GM11168 (cell line): ENCODE measurements around the gene SORBS1.
"Not testable (repeated sequence)": the region's sequence is repeated elsewhere in the genome, so short reads cannot be mapped to it uniquely, and the experiment has no call there.

Experiments
- in situ Hi-C: fragments of 300-500 bp; cut with MboI; formaldehyde crosslinking; loops from one replicate; pipeline ENCODE4 v1.12.0; 2022; ENCODE audit warnings: low sequenced_read_pairs; ENCODE audit not compliant: unreplicated experiment

SORBS1 gene

GRCh38 chr10:95469676-95470075 lies 91.5 kb downstream of the SORBS1 start:
- in situ Hi-C loops, result no loop called here

- in situ Hi-C loops, result no loop called here
Observed at GRCh38 chr10:95469251-95469650, 91.9 kb downstream of the SORBS1 start.

- in situ Hi-C loops, result not testable (repeated sequence)
Observed at GRCh38 chr10:95467642-95468041, 93.5 kb downstream of the SORBS1 start.

- in situ Hi-C loops, result no loop called here
Observed at GRCh38 chr10:95467162-95467599, 94.0 kb downstream of the SORBS1 start.

GRCh38 chr10:95466436-95466835 lies 94.7 kb downstream of the SORBS1 start:
- in situ Hi-C loops, result no loop called here

DNA sequence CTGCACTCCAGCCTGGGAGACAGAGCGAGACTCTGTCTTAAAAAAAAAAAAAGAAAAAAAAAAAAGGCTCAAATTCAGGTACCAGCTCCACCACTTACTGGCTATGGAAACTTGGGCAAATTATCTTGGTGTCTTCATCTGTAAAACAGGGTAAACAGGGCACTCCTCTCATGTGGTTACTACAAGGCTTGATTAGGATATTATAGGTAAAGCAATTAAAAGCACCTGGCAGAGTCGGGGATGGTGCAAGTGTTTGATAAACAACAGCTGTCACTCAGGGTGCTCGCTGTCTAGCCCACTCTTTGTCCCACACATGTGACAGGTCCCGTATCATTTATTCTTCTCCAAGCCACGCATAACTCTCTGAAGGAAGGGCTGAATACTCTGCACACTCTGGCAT lies 96.9 kb downstream of the SORBS1 start:
- in situ Hi-C loops, result no loop called here

DNA sequence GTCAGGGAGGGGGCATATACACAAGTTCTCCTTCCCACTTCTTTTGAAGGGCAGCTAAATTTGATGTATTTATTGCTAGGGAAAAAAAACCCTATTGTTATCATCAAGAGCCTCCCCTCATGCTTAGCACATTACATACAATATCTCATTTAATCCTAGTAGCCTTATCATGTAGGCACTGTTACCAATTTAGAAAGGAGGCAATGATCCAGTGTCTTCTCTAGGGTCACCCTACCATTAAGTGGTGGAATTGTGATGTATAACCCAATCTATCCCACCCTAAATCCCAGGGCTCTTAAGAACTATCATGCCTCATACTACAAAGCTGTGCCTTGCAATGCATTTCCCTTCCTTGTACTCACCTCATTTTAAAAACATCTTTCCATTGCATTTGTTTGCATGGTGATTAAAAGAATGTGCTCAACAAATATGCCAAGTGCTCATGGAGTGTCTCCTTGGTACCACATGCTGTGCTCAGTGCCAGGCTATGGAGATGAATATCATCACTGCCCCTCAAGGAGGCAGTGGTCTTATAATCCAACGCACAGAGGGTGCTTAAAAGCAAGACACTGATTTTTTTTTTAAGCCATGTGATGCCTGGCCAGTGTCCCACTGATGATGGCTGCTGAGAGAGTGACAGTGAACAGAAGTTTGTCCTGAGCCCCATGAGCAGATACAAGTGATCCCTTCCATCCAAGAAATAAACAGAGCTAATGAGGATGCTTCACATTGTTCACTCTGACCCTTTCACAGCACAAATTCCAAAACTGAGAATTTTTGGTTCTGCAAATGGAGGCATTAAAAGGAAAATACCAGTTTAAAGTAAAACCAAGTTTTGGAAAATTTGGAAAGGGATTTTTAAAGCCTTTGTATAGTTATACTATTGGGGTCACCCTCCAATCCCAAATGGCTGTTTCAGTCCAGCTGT lies 98.2 kb downstream of the SORBS1 start:
- in situ Hi-C loops, result no loop called here

- in situ Hi-C loops, result no loop called here
Observed at GRCh38 chr10:95461611-95462010, 99.6 kb downstream of the SORBS1 start.

DNA sequence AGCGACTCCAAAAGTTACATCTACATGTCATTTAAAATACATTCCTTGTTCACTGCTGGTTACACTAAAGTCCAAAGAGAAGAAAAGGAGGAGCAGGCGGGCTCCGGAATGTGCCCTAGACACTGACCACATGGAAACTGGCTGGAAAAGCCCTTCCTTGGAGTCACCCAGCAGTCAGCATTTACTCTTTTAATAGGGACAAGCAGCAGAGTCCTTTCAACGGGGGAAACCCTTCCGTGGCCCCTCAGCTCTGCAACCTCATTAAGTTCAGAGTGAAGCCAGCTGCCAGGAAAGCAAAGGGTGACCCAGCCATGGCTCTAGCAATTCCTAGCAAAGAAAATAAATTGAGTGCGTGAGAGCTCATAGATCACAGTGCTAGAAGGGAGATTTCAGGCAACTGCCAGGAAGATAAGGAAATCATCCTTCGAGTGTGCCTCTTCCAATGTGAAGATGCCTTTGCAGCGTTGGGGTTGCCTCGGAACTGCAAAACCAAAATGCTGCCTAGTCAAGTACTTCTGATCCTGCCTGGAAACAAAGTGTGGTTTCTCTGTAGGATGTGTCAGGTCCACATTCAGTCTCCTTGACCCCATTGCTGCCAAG lies 101.6 kb downstream of the SORBS1 start:
- in situ Hi-C loops, result no loop called here

- in situ Hi-C loops, result no loop called here
Observed at GRCh38 chr10:95458871-95459270, 102.3 kb downstream of the SORBS1 start.

DNA sequence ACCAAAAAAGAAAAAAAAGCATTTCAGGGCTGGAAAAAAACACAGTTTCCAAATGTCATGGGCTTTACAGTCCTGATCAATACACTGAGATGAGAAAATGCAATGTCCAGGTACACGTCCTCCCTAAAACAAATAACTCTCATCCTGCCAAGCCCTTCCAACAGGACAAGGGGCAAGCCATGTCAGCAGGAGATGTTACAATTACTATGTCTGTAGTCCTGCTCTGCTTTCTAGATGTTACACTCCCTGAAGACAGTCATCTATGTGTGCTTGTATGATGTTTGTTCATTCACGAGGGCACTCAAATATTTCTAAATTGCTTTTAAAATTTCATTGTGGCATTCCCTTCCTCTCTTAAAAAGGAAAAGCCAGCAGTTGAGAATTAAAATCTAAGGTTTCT lies 103.2 kb downstream of the SORBS1 start:
- in situ Hi-C loops, result no loop called here

GRCh38 chr10:95457319-95457886 lies 103.8 kb downstream of the SORBS1 start:
- in situ Hi-C loops, result no loop called here

DNA sequence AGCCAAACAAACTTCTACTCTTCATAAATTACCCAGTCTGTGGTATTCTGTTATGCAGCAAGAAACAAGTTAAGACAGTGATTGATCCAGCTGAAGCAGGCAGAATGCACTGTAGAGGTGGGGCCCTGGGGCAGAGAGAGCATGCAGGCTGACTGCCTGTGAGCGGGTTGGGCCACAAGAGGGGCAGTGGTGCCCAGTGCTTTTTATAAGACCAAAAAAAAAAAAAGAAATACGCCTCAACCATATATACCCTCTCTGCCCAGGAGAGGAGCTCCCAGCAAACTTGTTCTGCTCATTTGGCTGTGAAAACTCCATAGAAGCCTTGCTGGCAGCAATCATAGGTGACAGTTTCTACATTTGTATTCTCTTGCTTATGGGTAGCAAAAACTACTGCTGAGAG lies 104.7 kb downstream of the SORBS1 start:
- in situ Hi-C loops, result no loop called here

DNA sequence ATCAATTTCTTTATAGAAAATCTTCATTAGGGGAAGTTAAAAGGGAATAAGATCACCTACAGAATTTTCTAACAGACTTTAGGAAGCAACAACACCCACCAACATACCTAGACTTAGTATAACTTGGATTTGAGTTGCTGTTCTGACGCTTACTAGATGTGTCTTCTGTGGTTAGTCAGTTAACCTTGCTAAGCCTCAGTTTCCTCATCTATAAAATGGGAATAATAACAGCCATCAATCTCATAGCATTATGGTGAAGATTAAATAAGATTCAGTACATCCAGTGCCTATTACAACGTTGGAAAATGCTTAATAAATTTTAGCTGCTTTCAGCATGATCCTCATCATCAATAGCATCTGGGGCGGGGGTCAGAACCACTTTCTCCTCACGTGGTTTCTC lies 106.2 kb downstream of the SORBS1 start:
- in situ Hi-C loops, result no loop called here

DNA sequence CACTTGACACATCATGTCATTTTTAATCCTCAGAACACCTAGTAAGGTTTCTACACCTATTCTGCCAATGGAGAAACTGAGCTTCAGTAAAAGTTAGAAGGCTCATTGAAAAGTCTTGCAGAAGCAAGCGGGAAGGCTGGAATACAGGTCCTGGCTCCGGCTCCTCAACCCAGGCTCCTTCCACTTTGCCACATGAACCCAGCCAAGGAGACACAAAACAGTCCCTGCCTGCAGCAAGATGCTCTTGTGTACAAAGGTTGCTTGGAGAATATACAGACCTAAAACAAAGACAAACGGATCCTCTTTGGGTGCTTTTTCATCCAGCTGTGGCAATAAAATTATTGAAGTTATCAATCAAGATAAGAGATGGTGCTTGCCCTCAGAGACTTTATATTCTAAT lies 106.8 kb downstream of the SORBS1 start:
- in situ Hi-C loops, result no loop called here

GRCh38 chr10:95451568-95452524 lies 109.3 kb downstream of the SORBS1 start:
- in situ Hi-C loops, result no loop called here

- in situ Hi-C loops, result no loop called here
Observed at GRCh38 chr10:95451150-95451549, 110.0 kb downstream of the SORBS1 start.

- in situ Hi-C loops, result no loop called here
Observed at GRCh38 chr10:95450188-95450587, 111.0 kb downstream of the SORBS1 start.

DNA sequence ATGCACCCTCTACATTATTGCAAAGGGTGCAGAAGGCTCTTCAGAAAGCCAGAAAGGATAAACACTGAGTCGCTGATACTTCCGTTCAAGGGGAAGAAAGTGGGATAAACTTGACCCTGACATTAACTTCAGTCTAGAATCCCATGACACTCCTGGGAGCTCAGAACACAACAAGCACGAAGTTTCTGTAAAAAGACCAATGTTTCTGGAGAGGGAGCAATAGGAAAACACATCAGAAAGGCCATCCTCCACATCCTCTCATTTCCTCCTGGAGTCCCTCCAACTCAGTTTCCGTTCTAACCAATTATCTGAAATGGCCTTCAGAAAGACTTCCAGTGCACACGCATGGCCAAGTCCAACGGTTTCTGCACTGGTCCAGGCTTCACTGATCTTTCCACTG lies 113.5 kb downstream of the SORBS1 start:
- in situ Hi-C loops, result no loop called here

DNA sequence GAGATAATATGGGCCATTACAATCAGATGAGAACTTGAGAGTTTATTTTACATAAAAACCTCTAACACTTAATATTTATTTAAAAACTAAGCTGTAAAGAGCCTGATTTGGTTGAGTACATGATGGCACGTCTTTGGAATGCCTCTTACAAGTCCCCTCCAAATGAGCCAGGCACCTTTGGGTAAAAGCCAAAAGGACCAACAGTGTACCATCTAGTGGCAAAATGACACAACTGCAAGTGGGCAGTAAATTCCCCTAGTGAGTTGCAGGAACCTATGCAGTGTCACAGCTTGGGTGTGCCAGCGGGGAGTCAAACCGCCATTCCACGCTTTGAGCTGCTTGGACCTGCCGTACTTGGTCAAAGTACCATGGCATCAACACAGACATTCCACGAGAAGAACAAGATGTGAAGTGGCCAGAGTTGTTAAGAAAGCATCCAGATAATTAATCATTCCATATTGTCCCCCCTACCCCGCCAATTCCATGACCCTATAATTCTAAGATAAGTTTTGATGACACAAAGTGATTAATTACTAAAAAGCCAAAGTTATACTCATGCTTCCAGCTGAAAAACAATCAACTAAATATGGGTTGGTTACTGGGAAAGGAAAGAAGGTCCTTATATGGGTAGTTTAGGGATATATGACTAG lies 115.2 kb downstream of the SORBS1 start:
- in situ Hi-C loops, result no loop called here
